HG02623 (cell line): ENCODE results near the gene CCNI2.

Experiments used
- ATAC-seq: cut with Tn5 transposase; IDR thresholded peaks from one replicate; pipeline ENCODE4 v1.9.1; 2021; ENCODE audit warnings: moderate library complexity; ENCODE audit not compliant: unreplicated experiment

The CCNI2 gene

DNA sequence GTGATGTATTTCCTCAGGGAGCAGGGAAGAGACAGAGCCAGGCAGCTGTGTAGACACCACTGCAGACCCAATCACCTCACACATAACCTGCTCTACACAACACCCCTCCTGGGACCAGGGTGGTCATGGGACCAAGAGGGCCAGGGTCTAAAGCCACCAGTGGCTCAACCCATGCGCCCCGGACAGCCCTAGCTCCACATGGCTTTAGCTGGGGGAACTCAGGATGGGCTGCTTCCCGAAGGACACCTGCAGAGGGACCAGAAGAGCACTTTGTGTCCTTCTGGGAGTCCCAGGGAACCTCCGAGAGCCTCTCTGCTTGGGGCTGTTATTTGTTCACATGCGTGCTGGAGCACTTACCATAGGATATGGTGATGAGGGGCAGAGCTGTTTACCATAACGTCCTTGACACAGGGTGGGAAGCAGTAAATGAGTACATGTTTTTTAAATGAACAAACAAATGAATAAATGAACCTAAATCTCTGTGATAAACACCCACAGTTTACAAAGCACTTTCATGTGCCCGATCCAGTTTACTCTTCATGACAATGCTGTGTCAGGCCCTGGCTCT lies 17.5 kb downstream of the CCNI2 start:
- no peak for ATAC-seq

DNA sequence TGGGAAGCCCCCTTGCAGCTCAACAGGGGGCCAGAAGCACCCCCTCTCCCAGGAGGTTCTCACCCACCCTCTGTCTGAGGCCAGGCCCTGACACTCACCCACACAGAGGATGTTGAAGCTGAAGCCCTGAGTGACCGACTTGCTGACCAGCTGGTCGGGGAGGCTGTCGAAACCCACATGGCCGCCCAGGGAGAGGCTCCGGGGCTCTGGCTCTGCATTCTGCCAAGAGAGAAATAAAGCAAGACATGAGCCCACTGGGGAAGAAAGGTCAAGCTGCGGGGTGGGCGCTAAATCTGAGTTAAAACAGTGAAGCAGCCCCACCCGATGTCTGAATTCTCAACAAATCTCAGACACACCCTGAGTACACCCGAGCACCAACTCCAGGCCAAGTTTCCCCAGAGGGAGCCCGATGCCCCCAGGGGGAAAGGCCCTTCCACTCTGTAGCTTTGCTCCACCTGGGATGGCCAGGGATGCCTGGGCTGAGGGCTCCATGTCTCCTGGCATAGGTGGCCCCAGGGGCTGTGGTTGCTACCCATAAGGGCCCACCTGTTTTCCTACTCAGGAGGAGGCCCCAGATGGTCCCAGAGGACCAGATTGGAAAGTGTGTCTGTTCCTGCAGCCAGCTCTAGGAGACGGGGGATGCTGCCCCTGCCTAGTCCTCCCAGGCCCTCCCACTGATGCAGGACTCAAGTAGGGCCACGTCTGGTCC lies 18.2 kb downstream of the CCNI2 start:
- no peak for ATAC-seq

GRCh38 chr5:132766020-132766805 lies 19.0 kb downstream of the CCNI2 start:
- ATAC-seq = no peak

DNA sequence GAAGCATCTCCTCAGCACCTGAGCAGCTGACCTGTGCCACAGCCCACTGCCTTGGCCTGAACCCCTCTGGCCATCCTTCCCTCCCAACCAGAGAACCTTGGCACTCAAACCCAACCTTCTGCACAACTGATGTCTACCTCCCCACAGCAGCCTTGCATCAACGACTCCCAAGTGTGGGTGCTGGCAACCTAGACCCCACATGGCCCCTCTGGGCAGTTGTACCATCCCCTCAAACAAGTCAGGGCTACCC lies 19.5 kb downstream of the CCNI2 start:
- ATAC-seq = no peak

- ATAC-seq = no peak
Observed at GRCh38 chr5:132767150-132767549, 19.9 kb downstream of the CCNI2 start.

GRCh38 chr5:132768485-132768868 lies 21.3 kb downstream of the CCNI2 start:
- no peak for ATAC-seq

DNA sequence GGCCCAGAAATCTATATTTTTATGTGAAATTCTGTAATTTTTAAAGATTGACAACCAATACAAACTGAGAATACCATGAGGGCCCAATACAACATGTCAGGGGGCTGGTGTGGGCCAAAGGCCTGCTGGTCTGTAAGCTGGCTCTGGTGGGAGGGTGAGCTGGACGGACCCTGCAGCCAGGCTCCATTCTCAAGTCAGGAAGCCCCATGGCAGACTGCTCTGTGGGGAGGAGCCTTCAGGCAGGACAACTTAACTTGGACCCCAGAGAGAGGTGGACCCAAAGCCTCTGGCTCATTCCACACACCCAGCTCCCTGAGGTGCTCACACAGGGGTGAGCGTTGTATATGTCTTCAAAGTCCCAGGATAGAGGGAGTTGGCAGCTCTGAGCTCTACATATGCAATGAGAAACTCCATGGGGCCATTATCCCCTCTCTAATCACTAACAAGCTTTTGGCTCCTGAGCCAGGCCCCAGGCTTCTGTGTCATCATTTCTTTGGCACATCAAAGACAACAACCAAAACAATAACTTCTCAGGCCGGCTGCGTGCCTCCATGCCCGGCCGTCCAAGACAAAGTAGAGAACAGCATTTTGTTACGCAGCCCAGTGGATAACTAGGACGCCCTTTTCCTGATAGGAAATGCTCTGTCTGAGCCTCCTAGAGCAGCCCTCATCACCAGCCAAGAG lies 23.4 kb downstream of the CCNI2 start:
- no peak for ATAC-seq

- no peak for ATAC-seq
Observed at GRCh38 chr5:132771503-132771998, 24.3 kb downstream of the CCNI2 start.

- no peak for ATAC-seq
Observed at GRCh38 chr5:132772291-132773070, 25.3 kb downstream of the CCNI2 start.

- no peak for ATAC-seq
Observed at GRCh38 chr5:132773114-132773513, 25.9 kb downstream of the CCNI2 start.

GRCh38 chr5:132773601-132774355 lies 26.6 kb downstream of the CCNI2 start:
- no peak for ATAC-seq

DNA sequence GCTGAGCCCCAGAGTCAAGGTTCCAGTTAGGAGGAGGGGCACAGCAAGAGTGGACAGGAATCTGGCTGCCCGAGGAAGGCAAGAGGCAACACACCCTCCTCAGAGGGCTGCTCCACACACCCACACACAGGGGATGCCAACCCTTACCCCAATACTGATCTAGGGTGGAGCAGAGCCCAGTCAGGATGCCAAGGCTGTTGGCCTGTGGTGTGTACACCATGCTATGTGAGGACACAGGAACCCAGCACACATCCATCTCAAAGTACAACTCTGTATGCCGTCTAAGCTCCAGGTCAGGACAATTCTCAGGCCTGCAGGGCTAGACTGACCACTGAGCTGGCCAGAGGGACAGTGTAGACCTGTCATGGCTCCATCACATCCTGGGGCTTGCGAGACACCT lies 27.2 kb downstream of the CCNI2 start:
- ATAC-seq = no peak

- no peak for ATAC-seq
Observed at GRCh38 chr5:132774896-132775295, 27.7 kb downstream of the CCNI2 start.

DNA sequence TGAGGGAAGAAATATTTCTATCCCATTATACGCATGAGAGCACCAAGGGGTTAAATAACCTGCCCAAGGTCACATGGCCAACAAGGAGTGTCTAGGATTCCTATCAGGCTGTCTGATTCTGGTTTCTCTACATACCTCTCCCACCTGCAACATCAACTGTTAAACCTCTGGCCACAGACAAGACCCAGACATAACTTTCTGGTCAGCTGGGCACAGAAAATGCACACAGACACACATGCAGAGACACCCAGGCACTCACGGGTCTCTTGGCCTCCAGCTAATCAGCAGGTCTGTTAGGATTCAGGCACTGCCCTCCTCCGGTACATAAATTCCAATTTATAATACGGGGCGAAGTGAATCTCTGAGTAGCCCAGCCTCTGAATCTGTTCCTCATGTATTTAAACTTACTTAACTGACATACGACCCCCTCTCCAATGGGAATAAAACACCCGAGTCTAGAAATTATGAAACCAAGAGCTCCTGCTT lies 28.3 kb downstream of the CCNI2 start:
- ATAC-seq = no peak

DNA sequence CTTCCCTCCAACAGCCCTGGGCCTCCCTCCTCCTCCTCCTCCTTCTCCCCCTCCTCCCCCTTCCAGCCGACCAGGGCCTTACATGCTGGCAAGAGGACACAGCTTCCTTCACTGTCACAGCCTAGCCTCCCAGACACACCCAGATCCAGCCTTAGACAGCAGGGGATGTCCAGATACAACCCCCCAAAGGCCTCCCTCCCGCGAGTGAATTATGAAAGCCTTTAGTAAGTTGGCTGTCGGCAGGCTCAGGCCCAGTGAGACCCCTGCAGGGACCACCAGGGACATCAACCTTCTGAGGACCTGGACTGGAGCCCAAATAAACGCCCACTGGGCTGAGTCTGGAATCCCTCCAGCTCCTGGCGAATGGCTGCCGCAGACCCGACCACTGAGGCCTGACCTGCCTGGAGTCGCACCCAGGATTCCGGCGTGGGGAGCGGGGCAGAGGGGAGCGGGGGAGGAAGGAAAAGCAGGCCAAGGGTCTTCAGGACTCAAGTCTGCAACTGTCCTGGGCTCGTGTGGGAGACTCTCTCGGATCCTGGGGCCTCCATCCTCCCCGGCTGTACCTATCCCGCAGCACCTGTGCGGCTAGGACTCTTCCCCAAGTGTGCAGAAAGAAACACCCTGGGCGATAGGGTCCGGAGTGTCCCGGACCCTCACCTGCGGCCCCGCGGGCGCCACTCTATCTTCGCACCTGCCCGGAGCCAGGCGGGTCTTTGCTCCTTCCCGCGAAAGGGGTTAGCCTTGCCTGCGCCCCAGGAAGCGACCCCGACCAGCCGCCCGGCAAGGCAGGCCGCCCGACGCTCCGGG lies 29.1 kb downstream of the CCNI2 start:
- no peak for ATAC-seq

- no peak for ATAC-seq
Observed at GRCh38 chr5:132776938-132777208, 29.6 kb downstream of the CCNI2 start.

DNA sequence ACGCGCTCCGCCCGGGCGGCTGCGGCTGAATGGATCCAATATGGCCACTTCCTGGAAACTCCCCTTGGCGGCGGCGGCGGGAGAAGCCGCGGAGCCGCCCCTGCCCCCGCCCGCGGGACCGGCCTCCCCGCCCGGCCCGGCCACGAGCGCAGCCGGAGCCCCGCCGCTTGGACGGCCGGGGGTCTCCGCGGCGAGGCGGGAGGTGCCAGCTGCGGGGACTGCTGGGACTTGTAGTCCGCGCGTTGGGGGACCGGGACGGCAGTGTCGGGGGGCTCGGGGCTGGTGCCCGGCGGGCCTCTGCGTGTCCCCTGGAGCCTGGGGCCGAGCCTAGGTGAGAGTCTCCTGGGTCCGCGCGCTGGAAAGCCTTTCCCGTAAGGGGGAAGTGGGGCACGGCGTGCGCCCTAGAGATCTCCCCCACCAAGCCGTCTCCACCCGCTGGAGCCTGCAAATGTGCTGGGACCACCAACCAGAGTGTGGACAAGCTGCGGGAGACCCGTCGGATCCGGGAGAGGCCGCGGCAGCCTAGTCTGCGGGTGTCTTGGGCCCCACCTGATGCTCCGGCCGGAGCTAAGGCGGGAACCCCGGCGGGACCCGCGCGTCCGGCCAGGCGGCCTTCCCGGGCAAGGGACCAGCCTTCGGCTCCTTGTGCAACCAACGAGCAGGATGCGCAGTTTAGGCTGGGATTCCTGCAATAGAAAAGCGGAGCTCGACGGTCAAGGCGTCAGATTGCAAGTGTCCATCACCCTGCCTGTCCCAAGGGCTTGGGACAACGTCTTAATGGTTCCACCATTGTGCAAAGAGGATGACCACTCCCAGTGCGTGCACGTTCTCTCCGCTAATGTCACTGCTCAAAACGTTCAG lies 30.2 kb downstream of the CCNI2 start, which contains the start of gene SEPTIN8:
SEPTIN8 (minus strand) TSS at position 31 of the 861 bp plus-strand sequence. CDS start 102 bp downstream, outside the sequence.
- ATAC-seq = peak; percentile 58

- no peak for ATAC-seq
Observed at GRCh38 chr5:132778129-132778528, 30.9 kb downstream of the CCNI2 start.
